Stomach (tissue), 9 donors: Measurements from ENCODE around the gene PERCC1. TPM values are rescaled to one million over a fixed set of nuclear protein-coding genes. Genes with fewer than 3 reads are reported as not detected.
A peak's percentile ranks its signal among the peaks of the same experiment; 100 is the strongest.

Source experiments
- DNase-seq, 2 donors: peaks; one replicate each; pipeline versions ENCODE4 v3.0.0 to v3.0.0-alpha.2; 2013 to 2019
- H3K27ac ChIP-seq, 5 donors: fragments of 200-600 bp in 4 of 5; sonication (generic) in 4 of 5; one replicate each; pipeline ENCODE4 v1.5.1; 2013 to 2019; ENCODE audit warnings: mild to moderate bottlenecking in 1 of 5, moderate library complexity in 1 of 5
- H3K27me3 ChIP-seq, 3 donors: fragments of 200-600 bp; sonication (generic); one replicate each; pipeline ENCODE4 v1.5.1; 2017 to 2019; ENCODE audit warnings: mixed run types in 1 of 3
- H3K36me3 ChIP-seq, 4 donors: fragments of 200-600 bp; sonication (generic); 1 replicate in 3 of 4; 2 replicates in 1 of 4; pipeline ENCODE4 v1.5.1; 2016 to 2019
- H3K4me1 ChIP-seq, 4 donors: fragments of 200-600 bp; sonication (generic); one replicate each; pipeline ENCODE4 v1.5.1; 2016 to 2019
- H3K4me3 ChIP-seq, 4 donors: fragments of 200-600 bp; sonication (generic) in 3 of 4; one replicate each; pipeline ENCODE4 v1.5.1; 2016 to 2019; ENCODE audit warnings: mild to moderate bottlenecking in 1 of 4
- H3K9me3 ChIP-seq, 4 donors: fragments of 200-600 bp; sonication (generic); one replicate each; pipeline ENCODE4 v1.5.1; 2016 to 2019
- EP300 ChIP-seq: sonication (generic); formaldehyde crosslinking; IDR thresholded peaks from one replicate; pipeline ENCODE4 v1.6.1; 2017; ENCODE audit warnings: antibody characterized with exemption
- POLR2A ChIP-seq, 4 donors: fragments of 450-650 bp; IDR thresholded peaks; one replicate each; pipeline ENCODE4 v1.6.1; 2016; ENCODE audit warnings: antibody characterized with exemption in 4 of 4, control low read depth in 2 of 4, mild to moderate bottlenecking in 1 of 4, moderate library complexity in 1 of 4
- POLR2AphosphoS5 ChIP-seq, 3 donors: sonication (generic); formaldehyde crosslinking; IDR thresholded peaks; one replicate each; pipeline ENCODE4 v1.6.1; 2016; ENCODE audit warnings: antibody characterized with exemption in 3 of 3
- WGBS, 5 donors: extraction: QIAGEN DNeasy Blood & Tissue Kit in 3 of 5; methylation state at CpG; one replicate each; pipeline versions ENCODE4 v1.1.5 to v1.1.7; 2013 to 2018; 5-methylcytosine and 5-hydroxymethylcytosine counted together
- intact Hi-C: fragments of 100-400 bp; cut with DNase I; formaldehyde crosslinking; loops from one replicate; pipeline ENCODE4 v1.15.1; 2023; ENCODE audit warnings: low total_unique reads
- polyA plus RNA-seq, 3 donors: library from polyadenylated mRNA; stranded (reverse); fragments of 200-250 nt; gene quantifications; one replicate each; pipeline ENCODE4 v1.2.3, GENCODE V29; 2013
- total RNA-seq, 5 donors: library from RNA; depleted of rRNA; stranded (reverse); fragments of >200 nt; gene quantifications; one replicate each; pipeline versions ENCODE4 v1.1.0 to v1.2.3, GENCODE V29; 2014 to 2016
- TF ChIP-seq, protein P1 (sequence below), 7 experiments: fragments of 450-650 bp in 4 of 7; fragments of 200-600 bp in 3 of 7; sonication (generic) in 3 of 7; IDR thresholded peaks; one replicate each; pipeline ENCODE4 v1.5.1; 2016 to 2019; ENCODE audit warnings: antibody characterized with exemption in 7 of 7, control low read depth in 2 of 7, mild to moderate bottlenecking in 1 of 7
- donor health status: healthy with polysubstance abuse.
- donor health status: Bipolar disorder and iron deficiency.
- donor health status: healthy.

PERCC1 gene
- total and polyA plus RNA-seq, 8 donors: 2.0 to 21.4 (median 3.3) TPM; not detected in 5

DNA sequence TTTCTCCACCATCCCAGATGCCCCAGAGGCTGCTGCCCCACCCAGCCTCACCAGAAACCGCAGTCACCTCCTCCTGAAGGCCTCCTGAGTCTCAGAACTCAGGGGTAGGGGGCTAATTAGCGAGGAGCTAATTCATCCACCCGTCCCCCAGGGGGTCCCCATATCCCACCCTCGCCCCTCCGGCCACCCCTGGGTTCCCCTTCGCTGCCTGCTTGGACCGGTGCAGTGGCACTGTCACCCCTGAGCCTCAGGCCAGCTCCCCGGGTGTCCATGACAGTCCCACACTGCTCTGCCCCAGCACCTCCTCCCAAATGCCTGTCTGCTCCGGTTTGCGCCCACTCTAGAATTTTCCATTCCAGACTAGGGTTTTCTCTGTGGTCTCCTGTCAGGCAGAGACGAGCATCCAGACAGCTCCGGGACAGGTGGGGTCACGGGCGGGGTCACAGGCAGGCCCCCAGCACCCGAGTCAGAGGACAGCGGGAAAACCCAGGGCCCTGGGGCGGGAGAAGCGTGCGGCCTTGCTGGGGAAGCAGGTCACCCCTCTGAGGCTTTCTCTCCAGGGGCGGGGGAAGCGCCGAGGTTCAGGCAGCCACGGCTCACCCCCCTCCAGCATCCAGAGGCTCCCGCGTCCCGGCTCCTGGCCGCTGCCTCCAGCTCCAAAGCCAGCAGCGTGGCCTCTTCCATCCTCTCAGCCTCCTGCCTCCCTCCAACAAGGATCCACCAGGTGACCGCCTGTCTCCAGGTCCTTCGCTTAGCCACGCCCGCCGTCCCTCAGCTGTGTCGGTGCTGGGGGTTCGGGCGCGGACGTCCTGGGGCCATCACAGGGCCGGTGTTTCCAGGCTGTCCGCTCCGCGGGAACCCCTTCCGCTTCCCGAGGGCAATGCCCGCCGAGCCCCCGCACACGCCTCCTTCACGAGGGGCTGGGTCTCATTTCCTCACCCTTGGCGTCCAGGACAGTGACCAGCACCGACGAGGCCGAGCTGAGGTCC lies 3.1 kb upstream of the PERCC1 start:
- peak in 1 of 2 donors; percentile 13 for DNase-seq
- Histone ChIP-seq H3K9me3 (no peaks in the 10 kb centered on the region), H3K27ac (no peak overlapping the region), H3K4me1 (peaks cover 14 to 39% (median 35%) of the 10 kb centered on the region in 4 donors), H3K4me3 (no peak overlapping the region), H3K27me3 (peaks cover 0 to 13% (median 0%) of the 10 kb centered on the region in 3 donors), H3K36me3 (no peaks in the 10 kb centered on the region)
- TF ChIP-seq POLR2A (IDR thresholded peaks at IDR 0.05) (no peak), EP300 (no peak), POLR2AphosphoS5 (IDR thresholded peaks at IDR 0.05) (no peak)
- TF ChIP-seq, protein P1, sequence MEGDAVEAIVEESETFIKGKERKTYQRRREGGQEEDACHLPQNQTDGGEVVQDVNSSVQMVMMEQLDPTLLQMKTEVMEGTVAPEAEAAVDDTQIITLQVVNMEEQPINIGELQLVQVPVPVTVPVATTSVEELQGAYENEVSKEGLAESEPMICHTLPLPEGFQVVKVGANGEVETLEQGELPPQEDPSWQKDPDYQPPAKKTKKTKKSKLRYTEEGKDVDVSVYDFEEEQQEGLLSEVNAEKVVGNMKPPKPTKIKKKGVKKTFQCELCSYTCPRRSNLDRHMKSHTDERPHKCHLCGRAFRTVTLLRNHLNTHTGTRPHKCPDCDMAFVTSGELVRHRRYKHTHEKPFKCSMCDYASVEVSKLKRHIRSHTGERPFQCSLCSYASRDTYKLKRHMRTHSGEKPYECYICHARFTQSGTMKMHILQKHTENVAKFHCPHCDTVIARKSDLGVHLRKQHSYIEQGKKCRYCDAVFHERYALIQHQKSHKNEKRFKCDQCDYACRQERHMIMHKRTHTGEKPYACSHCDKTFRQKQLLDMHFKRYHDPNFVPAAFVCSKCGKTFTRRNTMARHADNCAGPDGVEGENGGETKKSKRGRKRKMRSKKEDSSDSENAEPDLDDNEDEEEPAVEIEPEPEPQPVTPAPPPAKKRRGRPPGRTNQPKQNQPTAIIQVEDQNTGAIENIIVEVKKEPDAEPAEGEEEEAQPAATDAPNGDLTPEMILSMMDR (IDR thresholded peaks at IDR 0.05): no peak
- 88 to 94% (median 89%) methylated on average over 17 to 53 of the region's 53 CpGs for WGBS, 5 donors
- intact Hi-C loops: no loop called here

DNA sequence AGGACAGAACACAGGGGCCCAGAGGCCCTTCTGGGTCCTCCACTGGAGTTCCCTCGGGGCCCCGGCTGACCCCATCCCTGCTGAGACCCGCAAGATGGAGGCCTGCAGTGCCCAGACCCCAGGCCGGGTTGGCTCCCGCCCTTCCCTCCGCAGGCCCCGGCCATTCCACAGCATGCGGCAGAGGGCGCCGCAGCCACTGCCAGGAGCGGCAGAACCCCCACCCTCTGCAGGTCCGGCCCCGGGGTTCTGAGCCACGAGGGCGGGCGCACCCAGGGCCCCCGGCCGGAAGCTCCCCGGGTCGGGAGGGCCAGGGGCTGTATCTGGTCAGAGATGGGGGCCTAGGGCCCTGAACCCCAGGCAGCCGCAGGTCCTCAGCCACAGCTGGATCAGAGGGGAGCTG lies 2.4 kb upstream of the PERCC1 start:
- WGBS, 5 donors: 20 to 73% (median 50%) methylated on average over 2 to 21 of the region's 21 CpGs
- Histone ChIP-seq H3K4me1 (peaks cover 14 to 39% (median 35%) of the 10 kb centered on the region in 4 donors), H3K4me3 (no peak overlapping the region), H3K36me3 (no peaks in the 10 kb centered on the region), H3K9me3 (no peaks in the 10 kb centered on the region), H3K27ac (no peak overlapping the region), H3K27me3 (peaks cover 0 to 20% (median 0%) of the 10 kb centered on the region in 3 donors)
- DNase-seq: peak in 1 of 2 donors; percentile 74
- intact Hi-C loops: no loop called here
- TF ChIP-seq POLR2AphosphoS5 (IDR thresholded peaks at IDR 0.05) (no peak), POLR2A (IDR thresholded peaks at IDR 0.05) (no peak)
- TF ChIP-seq, protein P1 (IDR thresholded peaks at IDR 0.05): peak in 1 of 7 experiments; percentile 9

DNA sequence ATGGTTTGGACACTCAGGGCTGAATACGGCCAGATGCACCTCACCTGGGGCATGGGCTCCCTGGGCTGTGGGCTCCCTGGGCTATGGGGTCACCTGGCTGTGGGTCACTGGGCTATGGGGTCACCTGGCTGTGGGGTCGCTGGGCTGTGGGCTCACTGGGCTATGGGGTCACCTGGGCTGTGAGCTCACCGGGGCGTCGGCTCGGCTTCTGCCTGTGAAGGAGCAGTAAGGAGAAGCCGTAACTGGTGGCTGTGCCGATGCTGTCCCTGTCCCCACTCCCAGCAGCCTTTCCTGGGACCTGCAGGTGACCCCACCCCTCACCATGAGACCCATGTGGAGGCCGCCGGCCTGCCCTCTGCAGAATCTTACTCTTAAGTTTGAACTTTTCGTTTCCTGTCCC lies 1.9 kb upstream of the PERCC1 start:
- H3K4me3 ChIP-seq: no peak overlapping the region
- peaks cover 0 to 25% (median 0%) of the 10 kb centered on the region in 3 donors for H3K27me3 ChIP-seq
- no peaks in the 10 kb centered on the region for H3K9me3 ChIP-seq
- no peak for TF ChIP-seq EP300
- no peak for TF ChIP-seq POLR2AphosphoS5 (IDR thresholded peaks at IDR 0.05)
- no peak for TF ChIP-seq POLR2A (IDR thresholded peaks at IDR 0.05)
- TF ChIP-seq, protein P1 (IDR thresholded peaks at IDR 0.05): no peak
- WGBS, 5 donors: 65 to 94% (median 73%) methylated on average over 4 to 11 of the region's 11 CpGs
- H3K27ac ChIP-seq: no peak overlapping the region
- DNase-seq: peak in 1 of 2 donors; percentile 47
- H3K36me3 ChIP-seq: no peaks in the 10 kb centered on the region
- peaks cover 14 to 39% (median 35%) of the 10 kb centered on the region in 4 donors for H3K4me1 ChIP-seq
- intact Hi-C loops: no loop called here

DNA sequence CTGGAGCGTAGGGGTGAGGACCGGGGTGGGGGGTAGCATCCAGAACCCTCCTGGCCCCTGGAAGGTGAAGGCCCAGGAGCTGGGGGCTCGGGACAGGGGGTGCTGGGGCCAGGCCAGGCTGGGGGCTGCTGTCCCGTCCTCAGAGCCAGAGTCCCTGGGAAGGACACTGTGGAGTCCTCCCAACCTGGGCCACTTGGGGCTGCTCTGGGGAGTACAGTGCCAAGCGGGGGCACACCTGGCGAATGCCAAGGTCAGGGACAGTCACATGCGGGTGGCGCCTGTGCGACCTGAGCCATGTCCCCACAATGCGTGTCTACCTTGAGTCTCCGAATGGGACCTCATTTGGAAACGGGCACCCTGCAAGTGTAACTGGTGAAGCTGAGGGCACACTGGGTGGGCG lies 1.2 kb upstream of the PERCC1 start:
- 81 to 94% (median 85%) methylated on average over 7 to 13 of the region's 13 CpGs for WGBS, 5 donors
- Histone ChIP-seq H3K27ac (no peak overlapping the region), H3K4me3 (no peak overlapping the region), H3K4me1 (peaks cover 14 to 39% (median 35%) of the 10 kb centered on the region in 4 donors), H3K9me3 (no peaks in the 10 kb centered on the region), H3K27me3 (peaks cover 0 to 30% (median 0%) of the 10 kb centered on the region in 3 donors), H3K36me3 (no peaks in the 10 kb centered on the region)
- peak in 1 of 2 donors; percentile 21 for DNase-seq
- no peak for TF ChIP-seq POLR2A (IDR thresholded peaks at IDR 0.05)
- no peak for TF ChIP-seq EP300
- TF ChIP-seq, protein P1 (IDR thresholded peaks at IDR 0.05): no peak
- TF ChIP-seq POLR2AphosphoS5 (IDR thresholded peaks at IDR 0.05): no peak
- intact Hi-C loops: no loop called here
